GM19463 (cell line): ENCODE measurements around the gene DLG1.

Source experiments
- ATAC-seq: cut with Tn5 transposase; IDR thresholded peaks from one replicate; pipeline ENCODE4 v1.9.1; 2021; ENCODE audit warnings: mild to moderate bottlenecking, moderate library complexity; ENCODE audit not compliant: unreplicated experiment

DLG1 gene

DNA sequence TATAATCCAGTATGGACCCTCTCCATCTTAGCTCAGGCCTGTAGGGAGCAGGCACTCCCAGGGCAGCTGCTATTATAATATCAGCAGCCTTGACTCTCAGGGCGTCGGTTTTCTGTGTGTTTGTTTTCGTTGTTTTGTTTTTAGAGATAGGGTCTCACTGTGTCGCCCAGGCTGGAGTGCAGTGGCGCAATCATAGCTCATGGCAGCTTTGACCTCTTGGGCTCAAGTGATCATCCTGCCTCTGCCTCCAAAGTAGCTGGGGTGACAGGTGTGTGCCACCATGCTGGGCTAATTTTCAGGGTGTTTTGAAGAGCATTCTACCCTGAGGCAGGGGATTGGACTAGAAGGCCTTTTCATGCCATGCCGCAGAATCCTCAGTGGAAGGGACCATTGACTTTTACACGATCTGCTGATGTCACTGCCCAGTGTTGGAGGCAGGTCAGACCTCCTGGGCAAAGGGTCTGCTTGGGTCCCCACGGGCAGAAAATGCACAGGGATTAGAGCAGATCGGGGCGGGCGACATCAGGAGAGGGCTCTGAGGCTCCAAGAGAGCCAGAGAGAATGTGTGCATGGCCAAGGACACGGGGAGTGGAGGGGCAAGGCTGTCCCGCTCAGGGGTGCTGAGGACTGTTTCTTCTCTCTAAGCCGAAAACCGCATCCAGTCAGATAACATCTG is 276.5 kb downstream of the DLG1 start:
- ATAC-seq, result no peak

DNA sequence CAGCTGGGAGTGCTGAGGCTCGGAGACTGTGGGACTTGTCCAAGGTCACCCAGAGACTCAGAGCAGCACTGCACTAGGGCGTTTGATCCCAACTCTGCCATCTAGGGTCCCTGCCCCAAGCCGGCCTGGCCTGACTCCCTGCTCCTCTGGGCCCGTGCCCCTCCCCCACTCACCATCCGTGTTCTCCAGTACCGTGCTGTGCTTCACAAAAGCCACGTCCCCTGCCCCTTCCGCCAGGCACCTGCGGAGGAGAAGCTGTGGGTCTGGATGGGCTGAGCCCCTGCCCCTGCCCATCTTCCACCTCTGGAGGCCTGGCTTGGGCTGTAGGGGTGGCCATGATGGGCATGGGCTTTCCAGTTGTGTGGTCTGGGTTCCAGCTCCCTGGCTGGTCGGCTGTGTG is 277.2 kb downstream of the DLG1 start:
- no peak for ATAC-seq

DNA sequence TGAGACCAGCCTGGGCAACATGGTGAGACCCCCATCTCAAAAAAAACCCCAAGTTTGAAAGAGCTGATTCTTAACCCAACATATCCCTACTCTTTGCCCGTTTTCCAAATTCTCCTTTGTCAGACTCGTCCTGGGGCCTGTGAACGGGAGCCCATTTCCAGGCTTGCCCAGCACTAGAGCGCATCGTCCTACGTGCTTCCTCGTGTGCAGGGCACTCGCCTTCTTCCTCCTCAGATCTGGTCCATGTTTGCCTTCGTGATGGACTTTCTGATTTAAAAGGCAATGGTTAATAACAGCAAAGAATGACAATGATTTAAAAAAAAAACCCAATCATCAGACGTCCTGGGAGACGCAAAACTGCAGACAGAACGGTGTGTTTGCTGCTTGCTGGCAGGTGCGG is 278.9 kb downstream of the DLG1 start:
- no peak for ATAC-seq

DNA sequence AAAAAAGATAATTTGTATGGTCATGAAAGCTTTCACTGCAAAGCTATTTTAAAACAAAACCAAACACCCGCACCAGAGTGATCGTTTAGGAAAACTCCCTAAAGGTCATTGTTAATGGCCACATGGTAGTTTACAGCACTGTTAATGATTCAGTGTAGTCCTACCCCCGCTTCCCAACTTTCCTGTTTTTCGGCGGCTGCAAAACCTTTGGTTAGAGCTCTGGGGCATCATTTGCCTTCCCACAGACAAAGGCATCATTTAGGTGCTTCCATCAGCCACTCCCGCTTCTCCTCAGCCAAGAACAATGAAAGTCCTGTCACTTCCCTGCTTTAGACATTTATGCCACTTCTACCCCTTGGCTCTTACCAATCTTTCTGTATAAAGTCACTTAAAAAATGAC is 279.4 kb downstream of the DLG1 start:
- no peak for ATAC-seq

DNA sequence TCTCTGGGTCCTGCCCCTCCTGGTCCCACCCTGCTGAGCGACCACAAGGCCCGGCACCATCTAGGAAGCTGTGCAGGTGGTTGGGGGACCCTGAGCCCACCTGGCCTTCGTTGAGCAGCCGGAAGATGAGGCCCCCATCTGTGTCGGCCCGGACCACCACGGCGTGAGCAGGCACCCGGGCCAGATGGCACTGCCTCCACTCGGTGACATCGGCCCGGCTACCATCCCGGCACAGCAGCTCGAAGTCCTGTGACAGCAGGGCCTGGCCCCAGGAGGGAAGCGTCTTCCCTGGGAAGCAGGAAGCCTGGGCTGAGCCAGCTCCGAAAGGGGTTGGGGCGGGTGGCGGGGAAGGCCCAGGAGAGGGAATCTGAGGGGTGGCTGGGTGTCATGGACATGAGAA is 281.4 kb downstream of the DLG1 start:
- ATAC-seq, result no peak

DNA sequence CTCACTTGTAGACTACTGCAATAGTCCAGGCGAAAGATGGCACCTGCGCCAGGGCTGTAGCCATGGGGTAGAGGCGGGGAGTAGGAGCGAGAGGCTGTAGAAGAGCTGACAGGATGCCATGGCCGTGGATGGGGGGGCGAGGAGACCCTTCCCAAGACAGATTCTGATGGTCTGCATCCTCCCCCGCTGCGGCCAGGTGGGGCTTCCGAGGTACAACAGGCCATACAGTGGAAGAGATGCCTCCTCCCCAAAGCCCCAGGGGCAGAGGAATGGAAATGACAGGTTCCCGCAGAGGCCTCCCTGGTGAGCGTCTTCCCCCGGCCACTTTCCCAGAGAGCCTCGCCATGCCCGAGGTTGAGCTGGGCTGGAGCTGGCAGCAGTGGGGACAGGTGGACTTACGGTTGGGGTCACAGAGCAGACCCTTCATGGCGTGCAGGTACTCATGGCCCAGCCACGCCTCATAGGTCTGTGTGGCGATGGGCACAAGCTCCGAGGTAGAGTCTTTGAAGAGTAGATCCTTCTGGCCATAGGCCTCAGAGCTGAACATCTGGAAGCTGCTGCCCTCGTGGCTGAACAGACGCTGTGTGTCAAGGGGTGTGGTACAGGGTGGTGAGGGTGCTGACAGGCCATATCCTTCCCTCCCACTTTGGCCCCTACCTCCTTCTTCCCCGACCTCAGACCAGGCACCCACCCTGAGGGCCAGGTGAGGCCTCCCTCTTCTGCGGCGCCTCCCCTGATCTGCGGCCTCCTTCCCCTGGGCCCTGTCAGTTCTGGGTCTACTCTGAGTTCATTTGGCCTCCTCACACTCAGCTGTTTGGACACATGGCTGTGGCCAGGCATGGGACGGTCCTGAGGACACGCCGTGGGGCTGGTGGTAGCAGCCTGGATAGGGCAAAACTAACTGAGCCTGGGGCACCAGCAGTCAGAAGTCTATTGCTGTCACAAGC is 282.3 kb downstream of the DLG1 start:
- no peak for ATAC-seq

DNA sequence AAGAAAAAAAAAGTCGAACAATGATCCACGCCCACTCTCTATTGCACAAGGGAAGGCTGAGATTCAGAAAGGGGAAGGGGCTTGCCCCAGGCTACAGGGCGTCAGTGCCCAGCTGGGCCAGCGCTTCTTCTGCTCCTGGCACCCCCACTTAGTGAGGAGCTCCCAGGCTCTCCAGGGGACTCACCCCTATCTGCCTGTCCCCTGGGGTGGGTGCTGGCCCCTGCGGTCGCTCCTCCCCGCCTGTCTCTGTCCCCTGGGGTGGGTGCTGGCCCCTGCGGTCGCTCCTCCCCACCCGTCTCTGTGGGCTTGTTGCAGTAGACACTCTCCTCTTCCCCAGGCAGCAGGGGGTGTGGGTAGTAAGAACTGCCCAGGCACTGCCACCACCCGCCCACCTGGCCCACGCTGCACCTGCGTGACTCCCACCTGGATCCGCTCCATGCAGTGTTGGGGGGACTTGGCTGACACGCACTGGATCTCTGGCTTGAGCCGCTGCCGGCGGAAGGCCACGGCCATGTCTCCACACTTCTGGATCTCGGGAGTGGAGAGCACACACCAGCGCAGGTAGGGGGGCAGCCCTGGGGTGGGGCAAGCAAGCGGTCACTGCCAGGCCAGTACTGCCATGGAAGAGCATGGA is 283.4 kb downstream of the DLG1 start:
- no peak for ATAC-seq

DNA sequence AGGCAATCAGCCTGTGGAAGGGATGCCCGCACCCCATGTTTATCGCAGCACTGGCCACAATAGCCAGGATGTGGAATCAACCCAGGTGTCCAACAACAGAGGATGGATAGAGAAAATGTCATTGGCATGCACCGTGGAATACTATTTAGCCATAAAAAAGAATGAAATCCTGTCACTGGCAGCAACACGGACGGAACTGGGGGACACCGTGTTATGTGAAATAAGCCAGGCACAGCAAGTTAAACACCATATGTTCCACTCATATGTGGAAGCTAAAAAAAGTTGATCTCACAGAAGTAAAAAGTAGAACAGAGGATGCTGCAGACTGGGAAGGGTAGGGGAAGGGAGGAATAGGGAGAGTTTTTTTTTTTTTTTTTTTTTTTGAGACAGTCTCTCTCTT is 284.4 kb downstream of the DLG1 start:
- no peak for ATAC-seq

DNA sequence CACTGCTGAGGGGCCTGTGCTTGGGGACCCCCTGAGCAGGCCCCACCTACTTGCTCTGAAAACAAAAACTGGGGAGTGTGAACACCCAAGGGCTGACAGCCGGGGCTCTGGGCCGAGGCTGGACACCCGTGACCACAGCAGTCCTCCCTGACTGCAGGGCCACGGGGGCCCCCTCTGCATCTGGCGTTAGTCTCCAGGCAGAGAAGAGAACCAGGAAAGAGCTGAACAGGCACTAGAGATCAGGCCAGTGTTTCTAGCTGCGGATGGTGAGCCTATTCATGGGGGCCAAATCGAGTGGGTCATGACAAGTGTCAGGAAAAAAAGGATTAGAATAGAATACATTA is 285.9 kb downstream of the DLG1 start:
- ATAC-seq, result no peak

DNA sequence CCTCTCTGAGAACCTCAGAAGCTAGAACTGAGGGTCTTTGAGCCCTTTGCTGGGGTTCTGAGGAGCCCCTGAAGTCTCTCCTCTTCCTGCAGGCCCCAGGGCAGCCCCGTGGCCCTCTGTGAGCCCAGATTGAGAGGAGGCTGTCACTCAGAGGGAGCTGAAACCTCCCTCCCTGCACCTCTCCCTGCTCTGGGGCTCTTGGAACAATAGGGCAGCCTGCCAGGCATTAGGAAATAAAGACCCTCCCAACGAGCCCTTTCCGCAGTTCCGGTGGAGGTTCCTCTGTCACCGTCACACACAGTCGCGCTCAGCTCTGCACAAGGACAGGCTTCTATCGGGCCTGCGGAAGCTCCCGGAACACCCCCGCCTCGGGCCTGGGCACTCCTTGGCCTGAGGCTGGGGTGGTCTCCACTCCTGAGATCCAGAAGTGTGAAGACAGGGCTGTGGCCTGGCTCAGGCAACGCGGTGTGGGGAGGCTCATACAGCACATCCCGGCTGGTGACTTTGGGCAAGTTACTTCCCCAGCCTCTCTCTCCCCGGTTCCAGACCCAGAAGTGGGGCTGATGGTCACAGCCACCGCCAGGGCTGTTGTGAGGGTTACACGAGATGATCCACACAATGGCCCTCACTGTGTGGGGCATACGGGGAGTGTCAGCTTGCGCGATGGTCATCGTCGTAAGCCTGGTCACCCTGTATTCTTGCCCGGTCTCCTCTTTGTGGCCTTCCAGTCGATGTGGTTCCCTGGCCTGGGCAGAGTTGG is 286.5 kb downstream of the DLG1 start:
- ATAC-seq, result no peak

DNA sequence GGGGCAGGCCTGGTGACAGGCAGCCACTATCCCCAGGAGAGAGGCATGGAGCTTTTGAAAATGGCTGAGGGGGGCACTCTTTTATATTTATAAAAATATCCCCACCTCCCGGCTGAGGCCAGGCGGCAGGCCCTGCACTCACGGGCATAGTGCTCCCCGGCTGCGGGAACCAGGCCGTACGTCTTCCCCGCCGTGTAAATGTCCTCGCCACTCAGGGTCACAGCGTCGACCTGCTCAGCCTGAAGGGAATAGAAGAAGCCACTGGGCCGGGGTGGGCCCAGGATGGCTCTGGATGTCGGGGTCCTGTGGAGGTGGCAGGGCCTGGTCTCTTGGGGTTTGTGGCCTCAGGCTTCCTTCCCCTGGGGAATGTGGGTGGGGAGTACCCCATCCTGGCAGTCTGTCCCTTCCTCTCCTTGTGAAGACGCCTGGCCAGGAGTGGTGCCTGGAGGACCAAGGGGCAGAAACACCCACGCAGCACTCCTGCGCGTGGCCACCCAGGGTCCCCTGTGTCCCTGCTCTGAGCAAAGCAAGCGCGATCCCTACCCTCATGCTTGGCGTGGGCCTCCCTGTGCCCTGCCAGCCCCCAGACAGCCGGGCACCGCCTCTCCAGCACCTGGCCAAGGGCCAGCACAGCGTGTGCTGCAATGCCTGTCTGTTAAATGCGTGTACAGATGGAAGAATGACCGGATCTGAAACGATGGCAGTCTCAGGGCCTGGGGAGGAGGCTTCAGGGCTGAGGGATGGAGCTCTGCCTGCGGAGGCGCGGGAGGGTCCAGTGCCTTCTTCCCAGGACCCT is 287.7 kb downstream of the DLG1 start:
- ATAC-seq, result no peak

DNA sequence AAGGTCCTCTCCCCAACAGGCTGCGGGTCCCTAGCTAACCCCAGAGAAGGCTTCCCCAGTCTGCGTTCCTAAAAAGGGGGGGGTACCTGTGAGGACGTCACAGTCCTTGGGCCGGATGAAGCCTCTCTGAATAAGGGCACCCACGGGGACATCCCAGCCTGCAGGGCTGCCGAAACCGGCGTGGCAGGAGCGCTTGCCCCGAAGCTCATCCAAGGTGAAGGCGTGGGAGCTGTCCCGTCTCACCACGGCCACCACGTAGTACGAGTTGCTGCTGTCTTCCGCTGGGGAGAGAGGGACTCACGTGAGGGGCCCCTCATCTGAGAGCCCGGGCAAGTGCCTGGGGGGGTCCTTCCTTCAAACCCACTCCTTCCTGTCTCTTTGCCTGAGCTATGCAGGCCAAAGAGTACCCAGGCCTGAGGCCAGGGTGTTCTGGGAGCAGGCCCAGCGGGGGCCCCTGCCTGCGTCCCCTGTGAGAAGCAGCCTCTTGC is 288.8 kb downstream of the DLG1 start:
- ATAC-seq, result no peak

DNA sequence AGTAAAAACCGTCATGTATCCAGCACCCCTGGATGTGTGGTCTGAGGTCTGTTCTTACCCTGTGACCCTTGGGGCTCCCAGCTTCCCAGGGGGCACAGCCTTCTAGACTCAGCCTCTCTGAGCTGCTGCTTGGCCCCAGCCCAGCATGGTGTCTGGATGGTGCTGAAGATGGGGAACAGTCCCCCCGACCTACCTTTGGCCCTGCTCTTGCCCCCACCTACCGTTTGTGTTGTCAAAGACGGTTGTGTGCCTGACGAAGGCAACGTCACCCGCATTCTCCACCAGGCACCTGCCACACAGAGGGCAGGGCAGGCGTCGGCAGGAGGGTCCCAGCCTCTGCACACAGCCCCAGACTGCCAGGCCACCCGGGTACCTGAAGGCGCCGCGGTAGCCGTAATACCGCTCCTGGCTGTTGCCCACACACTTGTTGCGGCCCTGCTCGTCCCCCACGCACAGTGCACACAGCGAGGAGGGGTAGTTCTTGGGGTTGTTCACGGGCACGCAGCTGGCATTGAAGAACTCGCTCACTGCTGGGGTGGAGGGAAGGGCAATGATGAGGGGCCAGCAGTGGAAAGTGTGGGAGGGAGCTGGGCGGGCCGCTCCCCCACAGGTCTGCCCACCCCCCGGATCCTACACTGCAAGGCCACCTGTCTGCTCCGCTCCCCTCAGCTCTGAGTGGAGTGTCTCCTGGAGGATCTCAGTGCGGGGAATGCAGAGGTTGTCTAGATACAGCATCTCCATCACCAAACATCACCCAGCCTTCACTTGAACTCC is 289.8 kb downstream of the DLG1 start:
- ATAC-seq, result no peak

DNA sequence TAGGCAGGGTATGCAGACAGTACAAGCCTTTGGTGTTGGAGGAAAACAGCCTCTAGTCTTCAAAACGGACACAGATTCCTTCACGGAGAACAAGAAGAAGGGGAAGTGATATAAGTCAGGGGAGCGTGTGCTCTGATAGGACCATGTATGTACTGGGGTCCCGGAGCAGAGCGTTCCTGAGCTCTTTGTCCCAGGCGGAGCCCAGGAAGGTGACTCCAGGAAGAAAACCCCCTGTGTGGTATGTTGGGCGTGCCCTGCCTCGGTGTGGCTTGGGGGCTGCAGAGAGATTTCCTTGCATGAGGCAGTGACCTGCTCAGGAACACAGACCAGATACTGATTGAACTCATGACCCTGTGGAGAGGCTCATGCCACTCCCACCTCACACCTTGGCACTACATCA is 290.5 kb downstream of the DLG1 start:
- ATAC-seq, result no peak

DNA sequence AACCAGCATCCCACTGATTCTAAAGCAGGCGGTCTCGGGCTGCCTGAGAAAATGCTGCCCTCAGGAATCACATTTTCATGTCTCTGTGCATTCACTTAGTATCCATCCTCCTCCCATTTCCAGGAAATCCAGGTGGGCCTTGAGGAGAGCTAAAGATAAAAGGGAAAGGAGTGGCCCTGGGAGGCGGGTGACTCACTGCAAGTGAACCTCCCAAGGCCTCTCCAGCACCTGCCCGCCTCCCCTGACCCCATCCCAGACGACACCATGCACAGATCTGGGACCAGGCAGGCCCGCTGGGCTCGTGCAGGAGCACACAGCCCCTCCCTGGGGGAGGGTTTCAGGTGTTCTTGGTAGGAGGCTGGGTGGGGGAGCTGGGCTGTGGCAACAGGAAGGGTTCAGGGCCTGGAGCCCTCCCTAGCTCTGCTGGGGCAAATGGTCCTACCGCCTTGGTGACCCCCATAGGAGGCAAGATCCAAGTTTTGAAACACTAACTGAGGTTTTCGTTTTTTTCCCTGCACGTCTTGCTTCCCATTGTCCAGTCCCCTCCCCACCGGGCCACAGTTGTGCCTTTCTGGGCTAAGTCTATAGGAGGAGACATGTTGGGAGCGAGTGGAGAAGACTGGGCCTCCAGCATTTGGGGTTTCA is 291.0 kb downstream of the DLG1 start:
- no peak for ATAC-seq

DNA sequence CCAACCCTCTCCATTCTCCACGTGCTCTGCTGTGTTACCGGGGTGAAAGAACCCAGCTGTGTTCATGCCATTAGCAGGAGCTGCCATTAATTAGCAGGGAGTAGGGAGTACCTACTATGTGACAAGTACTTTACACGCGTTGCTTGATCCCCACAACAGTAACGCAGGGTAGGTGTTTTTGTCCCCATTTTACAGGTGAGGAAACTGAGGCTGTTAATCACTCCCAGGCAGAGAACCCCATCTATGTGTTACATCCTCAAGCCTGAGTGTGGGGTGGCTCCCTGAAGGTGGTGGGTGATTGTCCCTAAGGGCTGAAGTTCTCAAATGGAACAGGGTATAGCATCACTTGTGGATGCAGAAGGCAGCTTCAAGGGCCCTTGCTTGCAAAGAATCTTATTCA is 291.6 kb downstream of the DLG1 start:
- ATAC-seq, result no peak

DNA sequence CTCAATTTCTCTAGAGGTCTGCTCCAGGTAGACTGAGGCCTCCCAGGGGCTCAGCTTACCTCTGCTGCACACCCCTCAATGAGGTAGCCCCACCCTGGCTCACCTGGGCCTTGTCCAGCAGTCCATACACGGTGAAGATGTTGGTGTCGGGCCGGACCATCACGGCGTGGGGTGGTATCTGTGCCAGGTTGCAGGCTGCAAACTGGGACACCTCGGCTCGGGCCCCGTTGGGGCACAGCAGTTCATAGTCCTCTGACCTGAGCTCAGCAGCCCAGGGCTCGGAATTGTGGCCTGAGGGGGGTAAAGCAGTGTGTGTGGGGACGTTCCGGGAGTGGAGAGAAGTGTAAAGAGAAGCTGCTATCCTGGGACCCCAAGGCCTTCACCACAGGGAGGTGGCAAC is 292.0 kb downstream of the DLG1 start:
- ATAC-seq, result no peak

DNA sequence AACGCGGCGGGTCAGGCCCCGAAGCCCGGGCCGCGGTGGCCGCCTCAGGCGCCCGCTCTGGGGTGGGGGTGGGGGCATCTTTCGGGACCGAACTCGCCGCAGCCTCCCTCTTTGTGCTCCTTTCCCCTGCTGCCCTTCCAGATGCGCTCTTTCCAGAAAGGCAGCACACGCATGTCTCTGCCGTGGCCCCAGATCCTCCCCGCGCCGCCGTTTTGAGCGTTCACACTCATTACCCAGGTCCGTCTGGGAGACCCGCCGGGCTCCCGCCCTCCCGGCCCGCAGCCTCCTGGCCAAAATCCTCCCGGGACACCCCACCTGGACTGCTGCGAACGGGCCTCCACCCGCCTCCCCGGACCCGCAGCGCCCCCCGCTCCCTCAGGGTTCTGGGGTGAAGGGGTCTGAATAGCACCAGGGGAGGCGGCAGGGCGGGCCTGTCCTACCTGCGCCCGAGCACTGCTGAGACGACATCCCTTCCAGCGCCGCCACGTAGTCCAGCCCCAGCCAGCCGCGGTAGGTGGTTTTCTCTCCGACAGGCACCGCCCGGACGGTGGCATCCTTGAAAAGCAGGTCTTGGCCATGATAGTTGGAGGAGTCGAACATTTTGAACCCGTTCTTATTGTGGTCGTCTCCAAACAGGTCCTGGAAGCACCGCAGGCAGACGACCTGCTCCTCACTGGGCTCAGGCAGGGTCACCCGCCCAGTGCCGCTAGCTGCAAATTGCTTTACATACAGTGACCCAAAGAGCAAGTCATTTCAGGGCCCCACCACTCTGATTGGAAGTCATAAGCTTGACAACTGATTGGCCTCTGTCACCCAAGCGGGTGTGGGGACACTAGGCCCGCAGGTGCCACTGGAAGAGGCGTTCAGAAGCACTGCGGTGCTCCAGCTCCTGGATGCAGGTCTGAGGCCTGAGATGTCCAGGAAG is 294.7 kb downstream of the DLG1 start:
- peak; percentile 3 for ATAC-seq
